GM19468 (cell line): ENCODE measurements around the gene ZCCHC24.

Experiments
- ATAC-seq: cut with Tn5 transposase; IDR thresholded peaks from one replicate; pipeline ENCODE4 v1.9.1; 2021; ENCODE audit warnings: mild to moderate bottlenecking, moderate library complexity, moderate number of reproducible peaks; ENCODE audit not compliant: unreplicated experiment; ENCODE audit errors: extremely low read depth

Gene ZCCHC24

GRCh38 chr10:79415736-79416577, 29.5 kb downstream of the ZCCHC24 start:
- ATAC-seq, result no peak

GRCh38 chr10:79414714-79415113, 30.7 kb downstream of the ZCCHC24 start:
- no peak for ATAC-seq

- no peak for ATAC-seq
Observed at GRCh38 chr10:79413196-79413595, 32.2 kb downstream of the ZCCHC24 start.

GRCh38 chr10:79412516-79412915, 32.9 kb downstream of the ZCCHC24 start:
- no peak for ATAC-seq

GRCh38 chr10:79411546-79412495, 33.6 kb downstream of the ZCCHC24 start:
- no peak for ATAC-seq

GRCh38 chr10:79410315-79411094, 34.9 kb downstream of the ZCCHC24 start:
- ATAC-seq, result no peak

- ATAC-seq, result no peak
Observed at GRCh38 chr10:79409726-79410085, 35.7 kb downstream of the ZCCHC24 start.

GRCh38 chr10:79409038-79409725, 36.2 kb downstream of the ZCCHC24 start:
- ATAC-seq, result no peak

GRCh38 chr10:79407811-79408795, 37.3 kb downstream of the ZCCHC24 start:
- ATAC-seq, result no peak

GRCh38 chr10:79407423-79407796, 38.0 kb downstream of the ZCCHC24 start:
- ATAC-seq, result no peak

- no peak for ATAC-seq
Observed at GRCh38 chr10:79406683-79407422, 38.6 kb downstream of the ZCCHC24 start.

- ATAC-seq, result no peak
Observed at GRCh38 chr10:79405995-79406515, 39.4 kb downstream of the ZCCHC24 start.

- no peak for ATAC-seq
Observed at GRCh38 chr10:79405221-79405994, 40.0 kb downstream of the ZCCHC24 start.

GRCh38 chr10:79404690-79405131, 40.7 kb downstream of the ZCCHC24 start:
- ATAC-seq, result no peak

GRCh38 chr10:79404231-79404609, 41.2 kb downstream of the ZCCHC24 start:
- ATAC-seq, result no peak

- no peak for ATAC-seq
Observed at GRCh38 chr10:79403441-79404230, 41.8 kb downstream of the ZCCHC24 start.
